Tibial nerve (tissue), 4 donors: ENCODE measurements around the gene GOLGB1.

Experiments
- CTCF ChIP-seq, 5 experiments: fragments of 200-600 bp in 3 of 5; fragments of 450-650 bp in 2 of 5; sonication (generic) in 3 of 5; IDR thresholded peaks; one replicate each; pipeline ENCODE4 v1.5.1; 2016 to 2019; ENCODE audit warnings: antibody characterized with exemption in 5 of 5, mild to moderate bottlenecking in 3 of 5, moderate library complexity in 2 of 5
- EP300 ChIP-seq, 2 donors: sonication (generic); formaldehyde crosslinking; IDR thresholded peaks; one replicate each; pipeline ENCODE4 v1.6.1; 2017; ENCODE audit warnings: antibody characterized with exemption in 2 of 2, mild to moderate bottlenecking in 1 of 2
- POLR2A ChIP-seq, 2 donors: fragments of 450-650 bp; IDR thresholded peaks; one replicate each; pipeline ENCODE4 v1.6.1; 2017; ENCODE audit warnings: antibody characterized with exemption in 2 of 2, mild to moderate bottlenecking in 2 of 2, moderate library complexity in 2 of 2

- TF ChIP-seq CTCF (IDR thresholded peaks at IDR 0.05): no peak
- TF ChIP-seq EP300 (IDR thresholded peaks at IDR 0.05): no peak
- no peak for TF ChIP-seq POLR2A (IDR thresholded peaks at IDR 0.05)
Measured at GRCh38 chr3:121796970-121797369, 47.4 kb upstream of the GOLGB1 start.
